ENCODE measurements around the gene SLC16A2.

Gene SLC16A2

GRCh38 chrX:74438764-74439163, 17.5 kb downstream of the SLC16A2 start:
- no peak overlapping the region for H3K27ac ChIP-seq (replicated peaks)
- TF ChIP-seq REST (IDR thresholded peaks at IDR 0.05; ENCODE audit: insufficient replicate concordance, low read depth) (no peak), GABPA (IDR thresholded peaks at IDR 0.05; ENCODE audit: low read depth) (no peak), SPI1 (IDR thresholded peaks at IDR 0.05; ENCODE audit: borderline replicate concordance, low read depth) (no peak), POLR2AphosphoS5 (IDR thresholded peaks at IDR 0.05; ENCODE audit: low read depth) (no peak)
- TF ChIP-seq, protein P1, sequence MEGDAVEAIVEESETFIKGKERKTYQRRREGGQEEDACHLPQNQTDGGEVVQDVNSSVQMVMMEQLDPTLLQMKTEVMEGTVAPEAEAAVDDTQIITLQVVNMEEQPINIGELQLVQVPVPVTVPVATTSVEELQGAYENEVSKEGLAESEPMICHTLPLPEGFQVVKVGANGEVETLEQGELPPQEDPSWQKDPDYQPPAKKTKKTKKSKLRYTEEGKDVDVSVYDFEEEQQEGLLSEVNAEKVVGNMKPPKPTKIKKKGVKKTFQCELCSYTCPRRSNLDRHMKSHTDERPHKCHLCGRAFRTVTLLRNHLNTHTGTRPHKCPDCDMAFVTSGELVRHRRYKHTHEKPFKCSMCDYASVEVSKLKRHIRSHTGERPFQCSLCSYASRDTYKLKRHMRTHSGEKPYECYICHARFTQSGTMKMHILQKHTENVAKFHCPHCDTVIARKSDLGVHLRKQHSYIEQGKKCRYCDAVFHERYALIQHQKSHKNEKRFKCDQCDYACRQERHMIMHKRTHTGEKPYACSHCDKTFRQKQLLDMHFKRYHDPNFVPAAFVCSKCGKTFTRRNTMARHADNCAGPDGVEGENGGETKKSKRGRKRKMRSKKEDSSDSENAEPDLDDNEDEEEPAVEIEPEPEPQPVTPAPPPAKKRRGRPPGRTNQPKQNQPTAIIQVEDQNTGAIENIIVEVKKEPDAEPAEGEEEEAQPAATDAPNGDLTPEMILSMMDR (IDR thresholded peaks at IDR 0.05; ENCODE audit: insufficient read depth, low read length) = no peak
- no peaks in the 10 kb centered on the region for H3K27me3 ChIP-seq (ENCODE audit: insufficient read depth, poor library complexity, severe bottlenecking)
- no peak overlapping the region for H3K4me3 ChIP-seq (replicated peaks; ENCODE audit: insufficient read depth, low read length)
- DNase-seq (ENCODE audit: low read depth in 1 of 2, low spot score in 1 of 2) = no peak

- DNase-seq (ENCODE audit: low read depth in 1 of 2, low spot score in 1 of 2) = no peak
- Histone ChIP-seq H3K4me3 (replicated peaks; ENCODE audit: insufficient read depth, low read length) (no peak overlapping the region), H3K27me3 (ENCODE audit: insufficient read depth, poor library complexity, severe bottlenecking) (no peaks in the 10 kb centered on the region), H3K27ac (replicated peaks) (no peak overlapping the region)
- TF ChIP-seq, protein P1 (IDR thresholded peaks at IDR 0.05; ENCODE audit: insufficient read depth, low read length) = no peak
- TF ChIP-seq POLR2AphosphoS5 (IDR thresholded peaks at IDR 0.05; ENCODE audit: low read depth) = no peak
- no peak for TF ChIP-seq GABPA (IDR thresholded peaks at IDR 0.05; ENCODE audit: low read depth)
- no peak for TF ChIP-seq SPI1 (IDR thresholded peaks at IDR 0.05; ENCODE audit: borderline replicate concordance, low read depth)
- TF ChIP-seq REST (IDR thresholded peaks at IDR 0.05; ENCODE audit: insufficient replicate concordance, low read depth) = no peak
Measured at GRCh38 chrX:74445099-74445498, 23.8 kb downstream of the SLC16A2 start.

DNA sequence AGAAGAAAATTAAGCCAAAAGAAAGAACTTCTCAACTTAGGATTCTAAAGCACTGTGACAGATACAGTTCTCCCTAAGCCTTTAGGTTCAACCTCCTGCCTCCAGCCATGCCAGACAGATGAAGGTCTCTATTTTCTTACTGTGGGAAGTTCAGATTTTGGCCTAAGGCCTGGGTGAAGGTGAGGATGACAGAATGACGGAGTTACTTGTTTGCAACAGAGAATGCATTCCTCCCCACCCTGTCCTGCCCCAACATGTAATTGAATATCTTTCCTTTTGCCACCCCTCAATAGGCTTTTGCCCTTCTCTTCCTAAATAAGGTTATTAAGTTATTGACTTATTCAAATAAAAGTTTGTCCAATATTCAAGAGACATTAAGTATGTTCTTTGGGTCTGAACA, 25.6 kb downstream of the SLC16A2 start:
- H3K4me3 ChIP-seq (replicated peaks; ENCODE audit: insufficient read depth, low read length) = no peak overlapping the region
- TF ChIP-seq REST (IDR thresholded peaks at IDR 0.05; ENCODE audit: insufficient replicate concordance, low read depth) (no peak), GABPA (IDR thresholded peaks at IDR 0.05; ENCODE audit: low read depth) (no peak), POLR2AphosphoS5 (IDR thresholded peaks at IDR 0.05; ENCODE audit: low read depth) (no peak), SPI1 (IDR thresholded peaks at IDR 0.05; ENCODE audit: borderline replicate concordance, low read depth) (no peak)
- TF ChIP-seq, protein P1 (IDR thresholded peaks at IDR 0.05; ENCODE audit: insufficient read depth, low read length) = no peak
- no peak overlapping the region for H3K27ac ChIP-seq (replicated peaks)
- DNase-seq (ENCODE audit: low read depth in 1 of 2, low spot score in 1 of 2) = no peak
- H3K27me3 ChIP-seq (ENCODE audit: insufficient read depth, poor library complexity, severe bottlenecking) = no peaks in the 10 kb centered on the region

Data from HL-60 (cell line).